HepG2 (cell line): ENCODE results near the gene OVOL2. TPM values are rescaled to one million over a fixed set of nuclear protein-coding genes. Genes with fewer than 3 reads are reported as not detected.

Experiments
- AHDC1 ChIP-seq: sonication (generic); formaldehyde crosslinking; IDR thresholded peaks from 2 replicates; pipeline ENCODE4 v1.5.1; 2020; ENCODE audit warnings: mild to moderate bottlenecking, missing genetic modification reagents, borderline replicate concordance
- FOXC1 ChIP-seq: sonication (generic); formaldehyde crosslinking; IDR thresholded peaks from 2 replicates; pipeline ENCODE4 v1.8.0; 2022; ENCODE audit warnings: mild to moderate bottlenecking, missing genetic modification reagents, borderline replicate concordance
- GATA4 ChIP-seq: sonication (generic); IDR thresholded peaks from 2 replicates; pipeline ENCODE4 v1.6.1; 2016; ENCODE audit warnings: antibody characterized with exemption, low read depth, borderline replicate concordance
- HES4 ChIP-seq: sonication (generic); formaldehyde crosslinking; IDR thresholded peaks from 2 replicates; pipeline ENCODE4 v1.9.0; 2021; ENCODE audit warnings: mild to moderate bottlenecking, missing genetic modification reagents, borderline replicate concordance
- MEF2D ChIP-seq: sonication (generic); formaldehyde crosslinking; IDR thresholded peaks from 2 replicates; pipeline ENCODE4 v1.5.1; 2020; ENCODE audit warnings: mild to moderate bottlenecking, missing genetic modification reagents
- MIER2 ChIP-seq: IDR thresholded peaks from 2 replicates; pipeline ENCODE4 v1.6.1; 2016; ENCODE audit warnings: missing biosample characterization, missing genetic modification reagents
- MLX ChIP-seq: IDR thresholded peaks from 2 replicates; pipeline ENCODE4 v1.6.1; 2016
- PHF5A ChIP-seq: IDR thresholded peaks from one replicate; pipeline ENCODE4 v1.6.1; 2018; ENCODE audit warnings: low read depth, missing genetic modification reagents; ENCODE audit not compliant: unreplicated experiment
- PRMT3 ChIP-seq: sonication (generic); formaldehyde crosslinking; IDR thresholded peaks from 2 replicates; pipeline ENCODE4 v1.8.1; 2022; ENCODE audit warnings: low read depth, mild to moderate bottlenecking, moderate library complexity, missing genetic modification reagents, borderline replicate concordance
- RBFOX2 ChIP-seq: fragments of 200-400 bp; formaldehyde crosslinking; IDR thresholded peaks from 2 replicates; pipeline ENCODE4 v1.6.1; 2017; ENCODE audit warnings: low read depth, mild to moderate bottlenecking, low read length
- SKIL ChIP-seq: sonication (generic); formaldehyde crosslinking; IDR thresholded peaks from 2 replicates; pipeline ENCODE4 v1.8.0; 2022; ENCODE audit warnings: missing genetic modification reagents, mild to moderate bottlenecking, moderate library complexity, borderline replicate concordance
- U2AF2 ChIP-seq: fragments of 200-400 bp; formaldehyde crosslinking; IDR thresholded peaks from 2 replicates; pipeline ENCODE4 v1.6.1; 2017; ENCODE audit warnings: low read depth, mild to moderate bottlenecking, low read length
- YEATS2 ChIP-seq: sonication (generic); formaldehyde crosslinking; IDR thresholded peaks from 2 replicates; pipeline ENCODE4 v1.4.0; 2020; ENCODE audit warnings: missing genetic modification reagents, borderline replicate concordance
- ZMAT5 ChIP-seq: sonication (generic); formaldehyde crosslinking; IDR thresholded peaks from 2 replicates; pipeline ENCODE4 v1.5.0; 2020; ENCODE audit warnings: mild to moderate bottlenecking, low read depth, missing genetic modification reagents, borderline replicate concordance
- ZNF160 ChIP-seq: sonication (generic); formaldehyde crosslinking; IDR thresholded peaks from 2 replicates; pipeline ENCODE4 v1.8.0; 2022; ENCODE audit warnings: mild to moderate bottlenecking, inconsistent platforms, missing genetic modification reagents
- ZNF230 ChIP-seq: sonication (generic); formaldehyde crosslinking; IDR thresholded peaks from 2 replicates; pipeline ENCODE4 v1.4.0; 2020; ENCODE audit warnings: mild to moderate bottlenecking, missing genetic modification reagents
- ZNF253 ChIP-seq: sonication (generic); formaldehyde crosslinking; IDR thresholded peaks from 2 replicates; pipeline ENCODE4 v1.8.0; 2022; ENCODE audit warnings: mild to moderate bottlenecking, missing genetic modification reagents, borderline replicate concordance
- ZNF292 ChIP-seq: sonication (generic); formaldehyde crosslinking; IDR thresholded peaks from 2 replicates; pipeline ENCODE4 v1.8.1; 2022; ENCODE audit warnings: mild to moderate bottlenecking, low read depth, missing genetic modification reagents, borderline replicate concordance
- ZNF451 ChIP-seq: sonication (generic); formaldehyde crosslinking; IDR thresholded peaks from 2 replicates; pipeline ENCODE4 v1.5.0; 2020; ENCODE audit warnings: mild to moderate bottlenecking, missing genetic modification reagents
- ZNF496 ChIP-seq: sonication (generic); formaldehyde crosslinking; IDR thresholded peaks from 2 replicates; pipeline ENCODE4 v1.8.1; 2023; ENCODE audit warnings: mild to moderate bottlenecking, moderate library complexity, missing genetic modification reagents; ENCODE audit not compliant: insufficient replicate concordance
- ZNF567 ChIP-seq: sonication (generic); formaldehyde crosslinking; IDR thresholded peaks from 2 replicates; pipeline ENCODE4 v1.8.1; 2023; ENCODE audit warnings: mild to moderate bottlenecking, missing genetic modification reagents, borderline replicate concordance
- polyA plus RNA-seq, 8 experiments: library from polyadenylated mRNA; depleted of rRNA in 3 of 8; stranded (reverse) in 7 of 8; unstranded in 1 of 8; fragments of >200 nt; fragmentation: Illumina TruSeq in 4 of 8; extraction: Trizol in 4 of 8; gene quantifications; 2 replicates each; pipeline versions ENCODE4 v1.2.1 to v1.2.3, GENCODE V29; 2011 to 2016; ENCODE audit warnings: low read depth in 4 of 8, missing spikeins in 1 of 8, mixed read lengths in 1 of 8; ENCODE audit not compliant: insufficient read depth in 1 of 8
- total RNA-seq, 5 experiments: library from RNA; depleted of rRNA; stranded (reverse); fragments of >200 nt; fragmentation: Illumina TruSeq; extraction: Trizol; gene quantifications; 2 replicates each; pipeline ENCODE4 v1.2.3, GENCODE V29; 2016; ENCODE audit warnings: low read depth in 1 of 5

Gene OVOL2
- total and polyA plus RNA-seq, 2 of the 13 experiments (the other 11 are each of a cell fraction or from before 2014, with no cell fraction given) = 0.20 to 0.31 TPM

- TF ChIP-seq MLX (CRISPR knock-in tag) (no peak; the same call in 1 of the 2 replicates), ZNF567 (CRISPR knock-in tag) (no peak; the same call in 1 of the 2 replicates), AHDC1 (CRISPR knock-in tag) (peak; percentile 84), MIER2 (CRISPR knock-in tag) (peak; percentile 85), MEF2D (CRISPR knock-in tag) (peak; percentile 73; the same call in 1 of the 2 replicates), HES4 (CRISPR knock-in tag) (no peak), SKIL (no peak), ZMAT5 (CRISPR knock-in tag) (no peak), ZNF230 (CRISPR knock-in tag) (no peak), GATA4 (no peak), ZNF496 (CRISPR knock-in tag) (no peak), ZNF292 (CRISPR knock-in tag) (peak; percentile 76; the same call in 1 of the 2 replicates), ZNF160 (CRISPR knock-in tag) (no peak), YEATS2 (CRISPR knock-in tag) (peak; percentile 65; the same call in 1 of the 2 replicates), ZNF451 (CRISPR knock-in tag) (no peak), FOXC1 (CRISPR knock-in tag) (no peak), RBFOX2 (0 out of 2 replicates have a peak, but pooled peaks have one; percentile 41), PRMT3 (CRISPR knock-in tag) (no peak), PHF5A (peak; percentile 88), U2AF2 (no peak), ZNF253 (CRISPR knock-in tag) (no peak)
These were observed 72.2 kb downstream of the OVOL2 start (continued) for GRCh38 chr20:17985388-17986018.
